ENCODE measurements around the gene MUC15.

Gene MUC15

DNA sequence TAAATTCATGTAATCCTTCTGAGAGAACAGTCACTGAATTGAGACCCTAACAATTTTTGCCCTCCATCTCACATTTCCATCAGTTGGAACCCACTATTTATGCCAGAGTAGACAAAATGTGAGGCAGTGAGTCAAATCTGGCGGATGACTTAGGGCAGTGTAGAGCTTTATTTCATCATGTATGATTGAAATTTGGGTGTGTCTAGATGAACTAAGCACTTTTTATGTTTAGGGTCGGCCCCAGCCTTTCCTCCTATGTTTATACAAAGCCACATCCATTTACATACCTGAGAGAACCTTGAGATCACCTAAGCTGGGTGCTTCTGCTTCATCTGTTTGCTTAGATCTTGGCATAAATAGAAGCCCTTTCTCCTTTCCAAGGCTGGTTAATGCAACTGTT, 15.0 kb upstream of the MUC15 start:
- Histone ChIP-seq H3K27ac (ENCODE audit: low read depth, low read length, poor library complexity, severe bottlenecking) (no peak overlapping the region), H3K9ac (ENCODE audit: low read length) (no peak overlapping the region), H3F3A (ENCODE audit: insufficient read depth, low read length) (no peaks in the 10 kb centered on the region), H3K4me2 (ENCODE audit: low read length) (no peak overlapping the region), H3K9me2 (ENCODE audit: low read depth, low read length) (no peaks in the 10 kb centered on the region), H2AFZ (ENCODE audit: low read length) (no peak overlapping the region), H4K20me1 (ENCODE audit: insufficient read depth, low read length) (no peaks in the 10 kb centered on the region), H3K4me3 (ENCODE audit: low read depth, low read length, poor library complexity, severe bottlenecking) (no peak overlapping the region), H3K4me1 (ENCODE audit: insufficient read depth, low read length, severe bottlenecking) (no peaks in the 10 kb centered on the region), H3K36me3 (ENCODE audit: insufficient read depth, low read length) (no peaks in the 10 kb centered on the region), H3K9me3 (ENCODE audit: low read length) (no peaks in the 10 kb centered on the region), H3K27me3 (ENCODE audit: insufficient read depth, low read length) (no peaks in the 10 kb centered on the region), H3K79me2 (ENCODE audit: insufficient read depth, low read length) (no peaks in the 10 kb centered on the region)
- TF ChIP-seq, protein P1, sequence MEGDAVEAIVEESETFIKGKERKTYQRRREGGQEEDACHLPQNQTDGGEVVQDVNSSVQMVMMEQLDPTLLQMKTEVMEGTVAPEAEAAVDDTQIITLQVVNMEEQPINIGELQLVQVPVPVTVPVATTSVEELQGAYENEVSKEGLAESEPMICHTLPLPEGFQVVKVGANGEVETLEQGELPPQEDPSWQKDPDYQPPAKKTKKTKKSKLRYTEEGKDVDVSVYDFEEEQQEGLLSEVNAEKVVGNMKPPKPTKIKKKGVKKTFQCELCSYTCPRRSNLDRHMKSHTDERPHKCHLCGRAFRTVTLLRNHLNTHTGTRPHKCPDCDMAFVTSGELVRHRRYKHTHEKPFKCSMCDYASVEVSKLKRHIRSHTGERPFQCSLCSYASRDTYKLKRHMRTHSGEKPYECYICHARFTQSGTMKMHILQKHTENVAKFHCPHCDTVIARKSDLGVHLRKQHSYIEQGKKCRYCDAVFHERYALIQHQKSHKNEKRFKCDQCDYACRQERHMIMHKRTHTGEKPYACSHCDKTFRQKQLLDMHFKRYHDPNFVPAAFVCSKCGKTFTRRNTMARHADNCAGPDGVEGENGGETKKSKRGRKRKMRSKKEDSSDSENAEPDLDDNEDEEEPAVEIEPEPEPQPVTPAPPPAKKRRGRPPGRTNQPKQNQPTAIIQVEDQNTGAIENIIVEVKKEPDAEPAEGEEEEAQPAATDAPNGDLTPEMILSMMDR (IDR thresholded peaks at IDR 0.05; ENCODE audit: low read length): no peak
- no peak for TF ChIP-seq EZH2 (IDR thresholded peaks at IDR 0.05; ENCODE audit: borderline replicate concordance, low read length)

GRCh38 chr11:26584818-26585217, 12.8 kb upstream of the MUC15 start:
- H3K27ac ChIP-seq (ENCODE audit: low read depth, low read length, poor library complexity, severe bottlenecking): no peak overlapping the region
- no peaks in the 10 kb centered on the region for H3K4me1 ChIP-seq (ENCODE audit: insufficient read depth, low read length, severe bottlenecking)
- H3K4me2 ChIP-seq (ENCODE audit: low read length): no peak overlapping the region
- H3K9me2 ChIP-seq (ENCODE audit: low read depth, low read length): no peaks in the 10 kb centered on the region
- no peak for TF ChIP-seq EZH2 (IDR thresholded peaks at IDR 0.05; ENCODE audit: borderline replicate concordance, low read length)
- TF ChIP-seq, protein P1 (IDR thresholded peaks at IDR 0.05; ENCODE audit: low read length): no peak
- H3K27me3 ChIP-seq (ENCODE audit: insufficient read depth, low read length): no peaks in the 10 kb centered on the region
- no peaks in the 10 kb centered on the region for H3F3A ChIP-seq (ENCODE audit: insufficient read depth, low read length)
- no peak overlapping the region for H3K4me3 ChIP-seq (ENCODE audit: low read depth, low read length, poor library complexity, severe bottlenecking)
- H3K36me3 ChIP-seq (ENCODE audit: insufficient read depth, low read length): no peaks in the 10 kb centered on the region
- H3K9ac ChIP-seq (ENCODE audit: low read length): no peak overlapping the region
- no peaks in the 10 kb centered on the region for H3K9me3 ChIP-seq (ENCODE audit: low read length)
- no peaks in the 10 kb centered on the region for H4K20me1 ChIP-seq (ENCODE audit: insufficient read depth, low read length)
- H3K79me2 ChIP-seq (ENCODE audit: insufficient read depth, low read length): no peaks in the 10 kb centered on the region
- no peak overlapping the region for H2AFZ ChIP-seq (ENCODE audit: low read length)

DNA sequence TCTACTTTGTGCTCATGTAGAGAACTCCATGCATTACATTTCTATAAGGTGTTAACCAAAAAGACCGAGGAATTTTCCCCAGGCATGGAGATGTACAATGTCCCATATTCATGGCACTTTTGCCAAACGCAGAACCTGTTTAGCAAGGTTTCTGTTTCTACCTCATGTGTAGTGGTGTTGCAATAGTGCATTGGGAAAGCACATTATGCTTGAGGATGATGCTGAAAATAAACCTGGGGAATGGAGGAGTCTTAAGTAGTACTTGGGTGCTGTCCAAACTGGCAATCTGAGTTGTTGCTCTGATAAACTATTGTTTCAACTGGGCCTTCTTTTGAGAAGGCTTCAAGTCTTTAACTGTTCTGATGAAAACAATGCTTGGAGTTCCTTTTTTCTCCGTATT, 11.5 kb upstream of the MUC15 start:
- Histone ChIP-seq H2AFZ (ENCODE audit: low read length) (no peak overlapping the region), H3K79me2 (ENCODE audit: insufficient read depth, low read length) (no peaks in the 10 kb centered on the region), H3K36me3 (ENCODE audit: insufficient read depth, low read length) (no peaks in the 10 kb centered on the region), H3K27me3 (ENCODE audit: insufficient read depth, low read length) (no peaks in the 10 kb centered on the region), H4K20me1 (ENCODE audit: insufficient read depth, low read length) (no peaks in the 10 kb centered on the region), H3K4me2 (ENCODE audit: low read length) (no peak overlapping the region), H3K9me2 (ENCODE audit: low read depth, low read length) (no peaks in the 10 kb centered on the region), H3K27ac (ENCODE audit: low read depth, low read length, poor library complexity, severe bottlenecking) (no peak overlapping the region), H3K9ac (ENCODE audit: low read length) (no peak overlapping the region), H3K9me3 (ENCODE audit: low read length) (no peaks in the 10 kb centered on the region), H3K4me1 (ENCODE audit: insufficient read depth, low read length, severe bottlenecking) (no peaks in the 10 kb centered on the region), H3F3A (ENCODE audit: insufficient read depth, low read length) (no peaks in the 10 kb centered on the region), H3K4me3 (ENCODE audit: low read depth, low read length, poor library complexity, severe bottlenecking) (no peak overlapping the region)
- TF ChIP-seq, protein P1 (IDR thresholded peaks at IDR 0.05; ENCODE audit: low read length): no peak
- TF ChIP-seq EZH2 (IDR thresholded peaks at IDR 0.05; ENCODE audit: borderline replicate concordance, low read length): no peak
